Fibroblast of skin of abdomen (primary cell): ENCODE data around the gene ELMO1.

Experiments used
- DNase-seq: peaks from one replicate; pipeline ENCODE4 v3.0.0-alpha.2; 2013

Gene ELMO1

GRCh38 chr7:37405603-37406122 is 43.0 kb downstream of the ELMO1 start:
- DNase-seq: no peak

- DNase-seq: no peak
These were observed 43.5 kb downstream of the ELMO1 start for GRCh38 chr7:37405128-37405527.

DNA sequence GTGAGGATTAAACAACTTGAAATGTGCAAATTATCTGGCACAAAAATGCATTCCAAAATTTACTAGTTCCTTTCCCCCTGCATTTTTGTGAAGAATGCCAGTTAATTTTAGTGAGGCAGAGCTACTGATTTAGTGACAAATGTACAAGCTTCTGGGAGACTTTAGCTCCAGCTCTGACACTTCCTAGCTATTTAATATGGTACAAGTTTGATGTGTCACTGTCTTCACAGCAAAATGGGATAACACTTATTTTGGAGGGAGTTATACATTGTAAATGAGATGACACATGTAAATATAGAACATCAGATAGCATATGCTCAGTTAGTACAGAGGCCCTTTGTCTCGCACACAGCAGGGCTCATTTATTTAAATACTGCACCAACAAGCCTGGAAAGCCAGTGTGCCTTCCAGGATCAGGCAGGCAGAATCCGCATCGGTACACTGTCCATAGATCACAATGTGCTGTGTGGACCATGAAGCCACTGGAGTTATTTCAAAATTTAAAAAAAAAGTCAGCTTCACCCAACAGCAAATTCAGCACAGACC is 48.7 kb downstream of the ELMO1 start:
- no peak for DNase-seq

GRCh38 chr7:37398403-37398802 is 50.3 kb downstream of the ELMO1 start:
- DNase-seq: no peak

- DNase-seq: no peak
These were observed 52.9 kb downstream of the ELMO1 start for GRCh38 chr7:37395618-37396259.

- DNase-seq: no peak
These were observed 54.5 kb downstream of the ELMO1 start for GRCh38 chr7:37394158-37394557.

GRCh38 chr7:37393476-37393875 is 55.2 kb downstream of the ELMO1 start:
- DNase-seq: no peak

DNA sequence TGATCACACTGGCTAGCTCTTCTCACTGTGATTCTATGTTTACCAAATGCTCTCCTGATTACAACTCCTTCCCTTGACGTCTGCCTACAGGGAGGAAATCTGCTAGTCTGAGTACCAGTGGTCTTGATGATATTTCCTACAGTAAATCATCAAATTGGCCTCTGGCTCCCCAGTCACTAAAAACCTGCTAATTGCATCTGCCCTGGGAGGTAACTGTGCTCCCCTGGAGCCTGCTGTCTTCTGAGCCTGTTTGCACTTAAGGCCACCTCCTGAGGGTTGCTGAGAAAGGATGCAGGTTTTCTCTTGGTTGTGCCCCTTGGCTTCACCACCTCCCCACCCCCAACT is 56.0 kb downstream of the ELMO1 start:
- no peak for DNase-seq

DNA sequence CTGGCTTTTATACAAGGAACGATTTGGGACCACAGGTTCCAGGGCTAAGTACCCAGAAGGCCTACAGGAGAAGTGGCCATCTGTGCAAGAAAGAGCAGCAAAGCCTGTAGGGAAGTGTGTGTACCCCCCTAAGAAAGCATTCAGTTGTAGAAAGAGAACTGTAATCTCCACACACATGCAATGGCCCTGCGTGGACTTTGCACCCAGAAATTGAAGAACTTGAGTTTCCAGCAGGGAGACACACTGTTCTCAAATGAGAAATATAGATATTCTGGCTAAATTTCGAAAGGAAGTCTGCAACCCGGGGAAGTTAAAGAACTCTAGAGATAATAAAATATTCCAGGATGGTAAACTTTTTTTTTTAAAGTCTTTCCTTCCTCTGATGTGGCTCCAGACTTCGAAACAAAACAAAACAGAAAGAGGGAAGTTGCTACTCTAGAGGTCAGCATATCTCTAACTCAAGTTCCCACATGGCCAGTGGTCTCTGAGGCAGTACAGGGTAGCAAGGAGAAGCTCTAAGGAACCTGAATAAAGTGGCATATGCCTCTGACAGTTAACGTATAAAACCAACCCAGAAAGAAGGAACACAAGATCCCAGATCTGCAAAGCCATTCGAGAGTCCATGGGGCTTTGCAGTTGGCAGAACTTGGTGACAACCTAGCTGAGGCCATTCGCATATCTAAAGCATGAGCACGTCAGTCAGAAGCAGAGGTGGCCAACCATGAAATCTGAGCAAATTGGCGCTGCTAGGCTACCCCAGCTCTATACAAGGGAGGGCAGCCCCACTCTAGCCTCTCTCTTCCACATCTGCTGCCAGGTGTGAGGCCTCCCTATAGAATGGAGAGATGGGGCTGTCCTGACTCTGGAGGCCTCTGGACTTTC is 56.6 kb downstream of the ELMO1 start:
- DNase-seq: no peak

- DNase-seq: no peak
These were observed 58.5 kb downstream of the ELMO1 start for GRCh38 chr7:37390114-37390513.

GRCh38 chr7:37388811-37389210 is 59.9 kb downstream of the ELMO1 start:
- no peak for DNase-seq

- no peak for DNase-seq
These were observed 62.9 kb downstream of the ELMO1 start for GRCh38 chr7:37385787-37386186.

- no peak for DNase-seq
These were observed 66.0 kb downstream of the ELMO1 start for GRCh38 chr7:37382546-37383088.

DNA sequence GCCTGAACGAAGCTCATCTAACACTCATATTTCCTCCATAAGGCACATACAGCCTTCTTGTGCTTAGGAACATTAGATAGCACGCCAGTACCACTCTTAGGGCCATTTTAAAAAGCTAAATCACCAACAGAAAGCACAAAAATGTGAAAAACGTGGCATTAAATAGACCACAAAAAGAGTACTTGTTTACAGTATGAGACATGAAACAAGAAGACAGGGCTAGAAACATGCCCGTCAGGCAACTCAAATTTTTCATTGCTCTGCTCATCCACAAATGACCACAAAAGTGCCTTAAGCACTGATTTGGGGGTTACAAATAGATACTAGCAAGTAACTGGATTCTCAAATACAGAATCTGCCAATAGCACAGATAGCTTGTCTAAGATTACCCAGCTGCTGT is 67.8 kb downstream of the ELMO1 start:
- no peak for DNase-seq

GRCh38 chr7:37379546-37380277 is 69.0 kb downstream of the ELMO1 start:
- no peak for DNase-seq

- no peak for DNase-seq
These were observed 71.4 kb downstream of the ELMO1 start for GRCh38 chr7:37377231-37377630.

- no peak for DNase-seq
These were observed 72.3 kb downstream of the ELMO1 start for GRCh38 chr7:37376386-37376785.

DNA sequence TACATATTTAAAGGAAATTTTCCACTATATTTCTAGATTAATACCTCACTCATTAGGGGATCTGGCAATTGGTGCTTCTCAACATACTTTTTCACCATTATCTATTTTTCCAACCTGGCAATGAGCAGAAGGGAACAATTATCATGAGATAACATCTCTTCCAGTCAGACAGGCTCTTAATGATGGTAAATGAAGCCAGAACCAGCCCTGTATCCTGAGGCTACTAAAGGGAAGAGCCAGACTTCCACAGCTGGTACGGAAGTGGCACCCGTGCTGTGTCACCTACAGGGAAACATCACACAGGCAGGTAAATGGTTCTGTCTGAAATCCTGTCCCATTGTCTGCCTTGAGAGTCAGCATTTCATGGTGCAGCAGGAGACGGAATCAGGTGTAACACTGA is 75.9 kb downstream of the ELMO1 start:
- DNase-seq: no peak

DNA sequence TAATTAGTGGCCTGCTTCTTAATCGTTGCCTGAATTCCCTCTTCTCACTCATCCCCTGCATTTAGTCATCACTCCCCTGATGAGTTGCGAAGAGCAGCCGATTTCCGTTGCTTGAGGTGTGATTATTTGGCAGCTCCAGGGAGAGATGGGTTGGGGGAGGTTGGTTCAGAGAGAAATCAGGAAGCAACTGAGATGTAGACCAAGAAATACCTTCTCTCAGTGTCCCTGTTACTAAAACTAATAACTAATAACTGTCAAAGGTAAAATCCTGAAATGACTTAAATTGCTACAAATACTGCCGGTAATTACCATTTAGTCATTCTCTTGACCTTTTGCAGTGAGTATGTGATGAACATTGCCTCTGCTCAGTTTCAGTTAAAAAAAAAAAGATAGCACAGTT is 76.9 kb downstream of the ELMO1 start:
- DNase-seq: no peak

DNA sequence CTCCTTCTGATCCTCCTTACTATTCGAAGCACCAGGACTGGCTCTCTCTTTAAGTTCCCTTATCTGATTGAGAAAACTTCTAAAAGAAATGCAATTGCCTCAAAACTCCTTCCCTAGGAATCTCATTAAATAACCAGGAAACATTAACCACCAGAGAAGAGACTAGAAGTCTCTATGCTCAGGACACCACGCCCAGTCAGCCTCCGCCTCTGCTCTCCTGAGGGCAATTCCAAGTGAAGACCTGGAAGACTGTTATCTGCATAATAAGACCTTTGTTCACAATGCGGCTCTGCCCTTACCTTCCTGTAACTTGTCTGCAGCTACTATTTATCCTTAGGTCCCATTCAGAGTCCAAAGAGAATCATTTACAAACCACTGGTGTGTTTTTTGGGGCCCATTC is 78.8 kb downstream of the ELMO1 start:
- no peak for DNase-seq

DNA sequence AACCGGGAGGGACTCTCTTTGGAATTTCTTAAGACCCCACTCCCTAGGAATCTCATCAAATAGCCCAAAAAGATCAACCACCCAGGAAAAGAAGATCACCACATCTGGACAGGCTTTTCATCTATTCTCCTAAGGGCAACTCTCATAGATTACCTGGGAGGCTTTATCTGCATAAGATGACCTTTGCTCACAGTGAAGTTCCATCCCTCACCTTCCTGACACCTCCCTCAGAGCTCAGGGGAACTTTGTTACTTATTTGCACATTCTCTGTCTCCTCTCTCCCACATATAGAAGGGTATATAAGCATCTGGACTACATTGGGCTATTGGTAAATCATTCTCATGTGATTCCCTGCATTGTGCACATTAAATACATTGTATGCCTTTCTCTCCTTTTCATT is 80.1 kb downstream of the ELMO1 start:
- no peak for DNase-seq

- DNase-seq: no peak
These were observed 81.7 kb downstream of the ELMO1 start for GRCh38 chr7:37367010-37367409.

GRCh38 chr7:37366445-37366844 is 82.2 kb downstream of the ELMO1 start:
- DNase-seq: no peak
